Glutamatergic neuron (in vitro differentiated cells): Measurements from ENCODE around the gene KANSL1L. TPM values are rescaled to one million over a fixed set of nuclear protein-coding genes. Genes with fewer than 3 reads are reported as not detected.

Experiments used
- DNase-seq: peaks from one replicate; pipeline ENCODE4 v3.0.0; 2022
- H3K27ac Mint-ChIP-seq: one replicate; pipeline ENCODE4 v1.8.0; 2020; ENCODE audit warnings: mild to moderate bottlenecking, mixed read lengths, inconsistent platforms; ENCODE audit not compliant: unreplicated experiment
- H3K27me3 Mint-ChIP-seq: one replicate; pipeline ENCODE4 v1.8.0; 2020; ENCODE audit warnings: mild to moderate bottlenecking, moderate library complexity, mixed read lengths, inconsistent platforms; ENCODE audit not compliant: unreplicated experiment
- H3K36me3 Mint-ChIP-seq: one replicate; pipeline ENCODE4 v1.8.0; 2020; ENCODE audit warnings: mild to moderate bottlenecking, mixed read lengths, inconsistent platforms; ENCODE audit not compliant: unreplicated experiment
- H3K4me1 Mint-ChIP-seq: one replicate; pipeline ENCODE4 v1.8.0; 2020; ENCODE audit warnings: mild to moderate bottlenecking, low read depth, mixed read lengths, inconsistent platforms; ENCODE audit not compliant: unreplicated experiment
- H3K4me3 Mint-ChIP-seq: one replicate; pipeline ENCODE4 v1.8.0; 2020; ENCODE audit warnings: mild to moderate bottlenecking, mixed read lengths, inconsistent platforms; ENCODE audit not compliant: unreplicated experiment
- H3K9me3 Mint-ChIP-seq: one replicate; pipeline ENCODE4 v1.8.0; 2020; ENCODE audit warnings: mild to moderate bottlenecking, moderate library complexity, mixed read lengths, inconsistent platforms; ENCODE audit not compliant: unreplicated experiment
- CTCF ChIP-seq: fragments of 200-600 bp; sonication (generic); IDR thresholded peaks from one replicate; pipeline ENCODE4 v1.5.0; 2021; ENCODE audit not compliant: partially characterized antibody, unreplicated experiment
- total RNA-seq: library from RNA; stranded (reverse); fragmentation: NEBNext Ultra II Directional; extraction: Animal tissue kit (Norgen Biotek cat#: 25700); gene quantifications from one replicate; pipeline ENCODE4 v1.2.1, GENCODE V29; 2021; ENCODE audit not compliant: unreplicated experiment

Gene KANSL1L
- total RNA-seq, 1 donor from 2014 or later = 26.4 TPM

GRCh38 chr2:209998596-209998995, 172.6 kb downstream of the KANSL1L start:
- Mint-ChIP-seq H3K36me3 (no peaks in the 10 kb centered on the region), H3K27me3 (no peaks in the 10 kb centered on the region), H3K27ac (no peak overlapping the region), H3K4me3 (no peak overlapping the region), H3K9me3 (peaks cover 2% of the 10 kb centered on the region), H3K4me1 (no peaks in the 10 kb centered on the region)
- TF ChIP-seq CTCF = no peak
- no peak for DNase-seq

- Mint-ChIP-seq H3K4me1 (no peaks in the 10 kb centered on the region), H3K27ac (no peak overlapping the region), H3K4me3 (no peak overlapping the region), H3K27me3 (no peaks in the 10 kb centered on the region), H3K9me3 (no peaks in the 10 kb centered on the region), H3K36me3 (no peaks in the 10 kb centered on the region)
- TF ChIP-seq CTCF = no peak
- no peak for DNase-seq
Observed at GRCh38 chr2:209993968-209994367, 177.2 kb downstream of the KANSL1L start.

- H3K4me1 Mint-ChIP-seq = no peaks in the 10 kb centered on the region
- TF ChIP-seq CTCF = no peak
- no peaks in the 10 kb centered on the region for H3K36me3 Mint-ChIP-seq
- no peak for DNase-seq
- H3K9me3 Mint-ChIP-seq = no peaks in the 10 kb centered on the region
- H3K4me3 Mint-ChIP-seq = no peak overlapping the region
- H3K27ac Mint-ChIP-seq = no peak overlapping the region
- no peaks in the 10 kb centered on the region for H3K27me3 Mint-ChIP-seq
Observed at GRCh38 chr2:209990838-209991237, 180.4 kb downstream of the KANSL1L start.

GRCh38 chr2:209988010-209988409, 183.2 kb downstream of the KANSL1L start:
- Mint-ChIP-seq H3K4me3 (no peak overlapping the region), H3K27me3 (no peaks in the 10 kb centered on the region), H3K9me3 (no peaks in the 10 kb centered on the region), H3K4me1 (no peaks in the 10 kb centered on the region), H3K36me3 (no peaks in the 10 kb centered on the region), H3K27ac (no peak overlapping the region)
- TF ChIP-seq CTCF = no peak
- no peak for DNase-seq

GRCh38 chr2:209986415-209986814, 184.8 kb downstream of the KANSL1L start:
- no peak for DNase-seq
- Mint-ChIP-seq H3K4me3 (no peak overlapping the region), H3K9me3 (no peaks in the 10 kb centered on the region), H3K27ac (no peak overlapping the region), H3K27me3 (no peaks in the 10 kb centered on the region), H3K36me3 (no peaks in the 10 kb centered on the region), H3K4me1 (no peaks in the 10 kb centered on the region)
- TF ChIP-seq CTCF = no peak
